Astrocyte (in vitro differentiated cells and primary cell): Measurements from ENCODE around the gene SCUBE1.

Experiments used
- EZH2 ChIP-seq: IDR thresholded peaks from 2 replicates; pipeline ENCODE4 v1.6.1; 2012; ENCODE audit warnings: mild to moderate bottlenecking, low read length, inconsistent platforms; ENCODE audit not compliant: insufficient read depth
- TF ChIP-seq, protein P1 (sequence below): IDR thresholded peaks from 2 replicates; pipeline ENCODE4 v1.5.1; 2011; ENCODE audit warnings: low read depth, mild to moderate bottlenecking, inconsistent platforms, low read length, moderate library complexity; ENCODE audit not compliant: insufficient read depth

GRCh38 chr22:43319661-43320486 is 23.3 kb downstream of the SCUBE1 start:
- TF ChIP-seq, protein P1, sequence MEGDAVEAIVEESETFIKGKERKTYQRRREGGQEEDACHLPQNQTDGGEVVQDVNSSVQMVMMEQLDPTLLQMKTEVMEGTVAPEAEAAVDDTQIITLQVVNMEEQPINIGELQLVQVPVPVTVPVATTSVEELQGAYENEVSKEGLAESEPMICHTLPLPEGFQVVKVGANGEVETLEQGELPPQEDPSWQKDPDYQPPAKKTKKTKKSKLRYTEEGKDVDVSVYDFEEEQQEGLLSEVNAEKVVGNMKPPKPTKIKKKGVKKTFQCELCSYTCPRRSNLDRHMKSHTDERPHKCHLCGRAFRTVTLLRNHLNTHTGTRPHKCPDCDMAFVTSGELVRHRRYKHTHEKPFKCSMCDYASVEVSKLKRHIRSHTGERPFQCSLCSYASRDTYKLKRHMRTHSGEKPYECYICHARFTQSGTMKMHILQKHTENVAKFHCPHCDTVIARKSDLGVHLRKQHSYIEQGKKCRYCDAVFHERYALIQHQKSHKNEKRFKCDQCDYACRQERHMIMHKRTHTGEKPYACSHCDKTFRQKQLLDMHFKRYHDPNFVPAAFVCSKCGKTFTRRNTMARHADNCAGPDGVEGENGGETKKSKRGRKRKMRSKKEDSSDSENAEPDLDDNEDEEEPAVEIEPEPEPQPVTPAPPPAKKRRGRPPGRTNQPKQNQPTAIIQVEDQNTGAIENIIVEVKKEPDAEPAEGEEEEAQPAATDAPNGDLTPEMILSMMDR = no peak
- TF ChIP-seq EZH2 = no peak
